HG02884 (cell line): ENCODE measurements around the gene SIGLEC6.
"Not testable (repeated sequence)": the region's sequence is repeated elsewhere in the genome, so short reads cannot be mapped to it uniquely, and the experiment has no call there.

Source experiments
- ATAC-seq: cut with Tn5 transposase; IDR thresholded peaks from one replicate; pipeline ENCODE4 v1.9.1; 2021; ENCODE audit warnings: mild to moderate bottlenecking, moderate library complexity; ENCODE audit not compliant: unreplicated experiment

SIGLEC6 gene

DNA sequence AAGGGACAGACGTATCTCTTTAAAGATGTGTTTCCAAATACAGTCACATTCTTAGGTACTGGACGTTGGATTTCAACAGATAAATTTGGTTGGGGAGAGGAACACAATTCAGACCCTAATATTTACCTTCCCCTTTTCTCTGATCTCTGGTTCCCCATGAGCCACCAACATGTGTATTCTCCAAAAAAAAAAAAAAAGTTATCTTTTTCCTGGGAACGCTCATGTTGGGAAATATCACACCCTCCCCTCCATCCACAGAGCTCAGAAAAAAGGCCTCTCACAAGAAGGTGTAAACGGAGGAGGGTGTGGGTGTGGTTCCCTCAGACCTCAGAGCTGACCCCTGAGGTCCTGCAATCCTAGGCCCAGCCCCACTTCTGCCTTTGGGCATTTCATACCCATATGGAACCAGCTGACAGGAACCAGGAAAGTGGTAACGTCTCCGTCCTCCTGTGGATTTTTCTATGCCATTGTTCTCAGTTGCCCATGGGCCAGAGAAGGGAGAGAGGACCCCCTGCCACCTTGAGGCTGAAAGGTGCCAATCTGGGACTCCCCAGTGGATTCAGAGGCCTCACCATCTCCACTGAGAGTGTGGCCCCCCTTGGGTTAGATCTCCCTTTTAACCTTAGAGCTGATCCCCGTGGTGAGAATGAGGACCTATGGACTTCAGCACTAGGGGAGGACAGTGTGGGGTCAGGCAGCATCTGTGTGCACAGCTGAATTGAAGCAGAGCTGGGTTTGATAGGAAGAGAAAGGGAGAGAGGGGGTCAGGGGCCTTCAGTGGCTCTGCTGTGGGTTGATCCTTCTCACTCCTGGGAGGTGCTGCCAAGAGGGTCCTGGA, 21.4 kb downstream of the SIGLEC6 start:
- ATAC-seq, result no peak

DNA sequence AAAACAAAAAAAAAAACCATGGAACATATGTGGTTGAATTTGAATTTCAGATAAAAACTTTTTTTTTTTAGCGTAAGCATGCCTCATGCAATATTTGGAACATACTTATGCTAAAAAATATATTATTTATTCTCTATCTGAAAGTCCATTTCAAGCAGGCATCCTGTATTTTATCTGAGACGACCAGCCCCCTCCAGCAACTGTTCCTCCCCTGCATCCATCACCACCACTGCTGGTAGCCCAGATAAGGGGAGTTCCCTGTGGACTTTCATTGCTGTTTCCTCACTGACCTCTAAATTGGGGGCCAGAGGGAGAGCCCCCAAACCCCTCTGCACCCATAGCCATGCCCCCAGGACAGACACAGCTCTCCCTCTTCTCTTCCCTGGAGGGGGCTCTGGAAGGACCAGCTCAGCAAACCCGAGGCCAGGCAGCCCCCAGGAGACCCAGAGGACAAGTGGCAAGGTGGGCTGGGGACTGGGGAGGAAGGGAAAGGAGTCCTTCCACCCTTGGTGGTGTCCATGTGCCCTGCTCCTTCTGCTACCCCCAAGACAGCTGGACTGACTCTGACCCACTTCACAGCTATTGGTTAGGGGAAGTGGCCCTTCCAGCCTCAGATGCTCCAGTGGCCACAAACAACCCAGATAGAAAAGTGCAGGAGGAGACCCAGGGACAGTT, 23.3 kb downstream of the SIGLEC6 start:
- ATAC-seq, result no peak

DNA sequence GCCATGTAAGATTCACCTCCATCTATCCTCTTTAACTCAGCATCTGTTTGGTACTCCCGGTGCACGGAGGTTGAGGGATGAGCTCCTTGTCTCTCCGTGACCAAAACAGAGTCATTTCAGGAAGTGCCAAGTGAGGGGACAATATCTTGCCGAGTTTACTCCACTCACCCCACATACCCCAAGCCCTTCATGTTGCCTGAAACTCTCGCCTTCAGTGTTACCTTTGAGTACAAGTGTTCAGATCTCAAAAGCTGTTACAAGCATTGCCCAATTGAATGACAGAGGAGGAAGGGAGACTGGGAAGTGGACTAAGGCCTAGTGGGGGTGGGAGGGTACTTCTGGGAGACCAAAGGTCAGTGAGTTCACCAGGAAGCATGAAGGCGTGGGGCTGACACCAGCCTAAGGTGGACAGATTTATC, 23.8 kb downstream of the SIGLEC6 start:
- ATAC-seq, result no peak

DNA sequence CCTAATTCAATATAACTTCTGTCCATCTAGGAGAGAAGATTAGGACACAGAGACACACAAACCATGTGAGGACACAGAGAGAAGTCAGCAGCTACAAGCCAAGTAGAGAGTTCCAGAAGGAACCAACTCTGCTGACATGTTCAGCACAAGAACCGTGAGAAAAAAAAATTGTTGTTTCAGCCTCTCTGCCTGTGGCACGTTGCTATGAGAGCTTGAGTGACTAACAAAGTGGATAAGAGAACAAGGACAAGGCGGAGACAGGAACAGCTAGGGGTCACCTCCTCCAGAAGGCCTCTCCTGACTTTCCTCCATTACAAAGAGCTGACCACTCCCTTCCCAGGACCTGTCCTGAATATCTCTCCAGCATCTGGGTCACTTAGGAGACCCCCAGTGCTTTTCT, 24.3 kb downstream of the SIGLEC6 start:
- no peak for ATAC-seq

GRCh38 chr19:51505904-51506303, 25.6 kb downstream of the SIGLEC6 start:
- no peak for ATAC-seq

DNA sequence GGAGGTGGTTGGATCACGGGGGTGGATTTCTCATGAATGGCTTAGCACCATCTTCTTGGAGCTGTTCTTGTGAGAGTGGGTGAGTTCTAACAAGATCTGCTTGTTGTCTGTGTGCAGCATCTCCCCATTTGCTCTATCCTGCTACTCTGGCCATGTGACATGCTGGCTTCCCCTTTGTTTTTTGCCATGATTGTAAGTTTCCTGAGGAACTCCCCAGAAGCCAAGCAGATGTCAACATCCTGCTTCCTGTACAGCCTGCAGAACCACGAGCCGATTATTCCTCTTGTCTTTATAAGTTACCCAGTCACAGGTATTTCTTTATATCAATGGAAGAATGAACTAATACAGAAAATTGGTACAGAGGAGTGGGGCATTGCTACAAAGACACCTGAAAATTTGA, 27.6 kb downstream of the SIGLEC6 start:
- no peak for ATAC-seq

DNA sequence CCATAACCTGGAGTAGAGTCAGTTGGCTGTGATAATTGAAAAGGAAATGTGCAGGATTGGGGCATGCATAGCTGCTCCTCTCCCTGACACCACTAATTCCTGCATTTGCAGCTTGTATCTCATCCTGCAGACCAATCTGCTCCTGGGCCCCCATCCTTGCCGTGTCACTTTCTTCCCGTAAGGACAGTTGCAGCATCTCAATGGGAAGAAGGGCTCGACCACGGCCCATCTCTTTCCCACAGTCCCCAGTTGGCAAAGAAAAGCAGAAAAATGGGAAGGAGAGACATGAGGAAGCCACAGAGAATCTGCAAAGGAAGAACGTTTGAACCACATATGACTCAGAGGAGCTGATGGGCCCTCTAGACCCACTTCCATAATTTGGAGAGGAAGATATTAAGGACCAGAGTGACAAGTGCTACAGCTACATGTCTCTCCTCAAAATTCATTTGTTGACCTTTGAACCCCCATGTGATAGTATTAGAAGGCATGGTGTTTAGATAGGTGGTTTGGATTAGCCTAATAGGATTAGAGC, 28.1 kb downstream of the SIGLEC6 start:
- no peak for ATAC-seq

DNA sequence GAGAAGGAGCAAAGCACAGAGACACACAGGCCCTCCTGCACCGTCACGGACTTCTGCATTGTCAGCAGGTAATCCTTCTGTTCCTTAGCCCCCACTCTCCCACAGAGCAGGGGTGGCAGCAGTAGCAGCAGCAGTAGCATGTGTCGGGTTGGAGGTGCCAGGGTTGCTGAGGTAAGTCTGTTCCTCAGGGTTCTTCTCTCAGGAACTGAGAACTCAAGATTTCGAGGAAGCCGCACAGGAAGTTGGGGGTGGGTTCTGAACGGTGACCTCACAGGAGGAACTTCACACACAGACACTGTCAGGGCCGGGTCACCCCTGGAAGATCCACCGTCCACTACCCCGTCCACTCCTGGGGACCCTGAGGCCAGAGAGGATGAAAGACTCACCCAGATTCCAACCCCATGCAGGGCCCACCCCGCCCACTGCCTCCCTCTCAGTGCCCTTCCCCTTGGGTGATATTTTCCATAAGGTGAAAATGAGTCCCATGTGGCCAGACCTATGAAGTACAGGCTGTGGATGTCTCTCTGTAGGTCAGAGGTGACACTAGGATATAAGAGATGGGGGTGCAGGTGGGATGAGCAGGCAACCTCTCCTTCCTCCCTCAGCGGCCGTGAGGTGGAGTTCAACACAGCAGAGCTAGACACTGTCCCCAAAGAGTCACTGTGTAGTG, 29.7 kb downstream of the SIGLEC6 start, which contains the start of gene SIGLEC12:
Gene SIGLEC12, minus strand, starts transcription at position 207 of the 670 bp plus-strand sequence. Its CDS starts 67 bp downstream, at position 140.
- no peak for ATAC-seq

- ATAC-seq, result not testable (repeated sequence)
Observed at GRCh38 chr19:51500931-51501330, 30.5 kb downstream of the SIGLEC6 start.

- ATAC-seq, result no peak
Observed at GRCh38 chr19:51497666-51498065, 33.8 kb downstream of the SIGLEC6 start.

GRCh38 chr19:51493776-51494175, 37.7 kb downstream of the SIGLEC6 start:
- ATAC-seq, result no peak

DNA sequence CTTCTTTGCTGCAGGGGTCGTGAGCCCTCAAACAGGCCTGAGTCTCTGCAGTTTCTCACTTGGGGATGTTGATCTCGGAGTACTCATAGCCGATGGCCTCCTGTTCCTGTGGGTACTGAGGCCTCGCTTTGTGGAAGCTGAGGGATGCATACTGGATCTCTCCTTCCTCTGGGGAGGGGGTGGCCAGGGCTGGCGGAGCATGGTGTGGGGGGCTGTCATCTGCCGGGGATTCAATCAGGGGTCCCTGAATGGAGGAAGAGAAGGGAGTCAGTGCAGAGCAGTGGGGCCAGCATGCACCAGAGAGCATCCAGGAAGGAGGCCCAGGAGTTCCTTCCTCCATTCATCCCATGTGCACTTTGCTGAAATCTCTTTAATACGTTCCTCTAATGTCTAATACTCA, 39.9 kb downstream of the SIGLEC6 start:
- ATAC-seq, result no peak

DNA sequence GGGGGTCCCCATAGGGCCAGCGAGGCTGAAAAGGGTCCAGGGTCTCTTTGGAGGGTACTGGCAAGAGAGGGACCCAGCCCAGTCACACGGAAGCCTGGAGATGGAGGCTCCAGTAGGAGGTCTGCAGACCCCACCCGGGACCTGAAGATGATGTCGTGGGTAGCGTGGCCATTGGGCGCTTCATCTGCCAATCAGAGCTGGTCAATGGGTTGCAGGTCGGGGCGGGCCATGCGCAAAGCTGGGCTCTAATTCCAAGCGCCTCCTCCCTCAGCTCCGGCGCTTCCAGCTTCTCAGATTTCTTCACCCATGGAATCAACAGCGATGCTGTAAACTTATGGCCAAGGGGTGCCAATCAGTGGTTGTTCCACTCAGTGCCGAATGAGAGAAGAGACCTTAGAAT, 40.8 kb downstream of the SIGLEC6 start:
- no peak for ATAC-seq

DNA sequence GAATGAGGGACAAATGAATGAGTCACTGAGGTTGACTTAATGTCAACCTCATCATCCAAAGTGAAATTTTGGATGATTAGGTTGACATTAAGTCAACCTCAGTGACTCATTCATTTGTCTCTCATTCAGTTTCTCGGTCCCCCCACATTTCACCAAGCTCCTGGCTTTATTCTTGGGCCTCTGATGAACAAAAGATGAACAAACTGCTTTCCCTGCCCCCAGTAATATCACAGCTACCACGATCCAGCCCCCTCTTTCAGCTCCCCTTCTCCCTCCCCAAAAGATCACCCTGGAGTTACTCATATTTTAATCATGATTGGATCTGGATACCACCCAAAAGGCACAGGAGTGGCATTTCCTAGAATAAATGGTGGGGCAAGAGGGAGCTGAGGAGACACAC, 42.4 kb downstream of the SIGLEC6 start:
- ATAC-seq, result no peak

DNA sequence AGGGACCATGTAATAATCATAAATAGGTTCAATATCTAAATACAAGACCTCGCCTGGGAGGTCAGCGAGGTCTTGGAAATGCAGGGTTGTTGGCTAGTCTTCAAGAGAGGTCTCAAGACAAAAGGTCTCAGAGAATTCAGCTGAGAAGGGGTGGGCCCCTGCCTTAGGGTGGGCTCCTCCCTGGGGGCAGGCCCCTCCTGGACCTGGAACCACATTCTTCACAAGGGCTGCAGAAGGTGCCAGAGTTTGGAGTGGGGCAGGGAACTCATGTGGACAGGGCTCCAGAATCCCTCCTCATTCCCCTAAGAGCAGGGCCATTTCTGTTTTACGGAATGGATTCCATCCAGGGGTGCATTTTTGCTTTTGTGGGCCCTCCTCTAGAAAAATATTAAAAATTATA, 43.0 kb downstream of the SIGLEC6 start:
- no peak for ATAC-seq

DNA sequence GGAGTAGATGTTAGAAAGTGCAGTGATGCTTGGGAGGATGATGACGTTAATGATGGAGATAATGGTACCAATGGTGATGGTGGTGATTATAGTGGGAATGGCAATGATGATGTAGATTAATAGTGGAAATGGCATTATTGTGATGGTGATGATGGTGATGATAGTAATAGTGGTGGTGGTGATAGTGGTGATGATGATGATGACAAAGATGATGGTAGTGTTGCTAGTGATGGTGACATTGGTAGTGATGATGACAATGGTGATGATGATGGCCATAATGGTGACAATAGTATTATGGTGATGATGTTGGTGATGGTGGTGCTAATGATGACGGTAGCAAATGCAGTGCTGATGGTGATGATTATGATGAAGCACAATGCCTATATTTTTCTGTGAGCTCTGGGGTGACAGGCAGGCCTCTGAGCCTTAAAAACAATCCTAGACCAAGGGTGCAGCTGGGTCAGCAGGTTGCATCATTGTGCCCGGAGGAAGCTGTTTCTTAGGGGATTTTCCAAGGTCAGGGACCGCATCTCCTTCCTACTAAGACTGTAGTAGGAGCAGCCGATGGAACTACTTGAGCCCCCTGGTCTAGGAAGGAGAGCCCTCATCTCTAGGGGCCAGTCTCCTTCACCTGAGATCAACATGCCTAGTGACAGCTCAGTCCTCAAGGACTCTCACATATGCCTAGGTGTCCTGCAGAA, 45.4 kb downstream of the SIGLEC6 start:
- ATAC-seq, result no peak

GRCh38 chr19:51480590-51480989, 50.9 kb downstream of the SIGLEC6 start:
- no peak for ATAC-seq

DNA sequence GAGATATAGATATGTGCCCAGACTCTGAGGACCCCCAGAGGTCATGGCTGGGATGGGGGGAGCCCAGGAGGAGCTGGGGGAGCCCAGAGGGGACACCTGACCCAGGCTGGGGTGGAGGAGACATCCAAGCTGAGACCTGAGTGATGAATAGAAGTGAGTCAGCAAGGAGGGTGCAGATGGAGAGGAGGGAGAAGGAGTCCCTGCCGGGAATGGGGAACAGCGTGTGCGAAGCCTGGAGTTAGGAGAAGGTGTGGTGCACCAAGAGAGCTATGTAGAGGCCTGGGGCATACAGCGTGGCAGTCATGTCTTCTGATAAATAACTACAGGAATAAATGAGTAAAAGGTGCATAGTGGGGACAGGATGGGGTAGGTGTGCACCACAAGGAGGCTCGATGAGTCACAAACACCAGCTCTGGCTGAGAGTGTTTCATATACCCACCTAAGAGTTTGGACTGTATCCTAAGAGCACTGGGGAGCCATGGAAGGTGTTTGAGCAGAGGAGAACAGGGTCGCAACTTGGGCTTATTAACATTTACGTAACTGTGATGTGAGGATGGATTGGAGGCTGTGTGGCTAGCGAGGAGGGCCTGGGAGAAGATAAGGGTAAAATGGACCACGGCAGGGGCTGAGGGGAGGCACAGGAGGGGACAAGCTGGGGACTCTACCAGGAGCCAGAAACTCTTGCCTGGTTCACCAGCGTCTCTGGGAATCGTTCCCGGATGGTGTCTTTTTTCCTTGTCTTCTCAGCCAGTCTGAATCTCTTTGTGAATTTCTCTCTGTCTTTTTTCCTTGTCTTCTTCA, 51.7 kb downstream of the SIGLEC6 start:
- no peak for ATAC-seq

- no peak for ATAC-seq
Observed at GRCh38 chr19:51478381-51479234, 52.9 kb downstream of the SIGLEC6 start, which contains the start of gene CEACAM18. Gene CEACAM18, plus strand, starts transcription at chr19:51478539.
